ENCODE measurements around the gene POLR3GL. TPM values are rescaled to one million over a fixed set of nuclear protein-coding genes. Genes with fewer than 3 reads are reported as not detected.

Gene POLR3GL
- total RNA-seq, 5 donors from 2014 or later (not counting 1 experiment from before 2014, with no cell fraction given) = 30.9 to 41.7 (median 38.3) TPM

DNA sequence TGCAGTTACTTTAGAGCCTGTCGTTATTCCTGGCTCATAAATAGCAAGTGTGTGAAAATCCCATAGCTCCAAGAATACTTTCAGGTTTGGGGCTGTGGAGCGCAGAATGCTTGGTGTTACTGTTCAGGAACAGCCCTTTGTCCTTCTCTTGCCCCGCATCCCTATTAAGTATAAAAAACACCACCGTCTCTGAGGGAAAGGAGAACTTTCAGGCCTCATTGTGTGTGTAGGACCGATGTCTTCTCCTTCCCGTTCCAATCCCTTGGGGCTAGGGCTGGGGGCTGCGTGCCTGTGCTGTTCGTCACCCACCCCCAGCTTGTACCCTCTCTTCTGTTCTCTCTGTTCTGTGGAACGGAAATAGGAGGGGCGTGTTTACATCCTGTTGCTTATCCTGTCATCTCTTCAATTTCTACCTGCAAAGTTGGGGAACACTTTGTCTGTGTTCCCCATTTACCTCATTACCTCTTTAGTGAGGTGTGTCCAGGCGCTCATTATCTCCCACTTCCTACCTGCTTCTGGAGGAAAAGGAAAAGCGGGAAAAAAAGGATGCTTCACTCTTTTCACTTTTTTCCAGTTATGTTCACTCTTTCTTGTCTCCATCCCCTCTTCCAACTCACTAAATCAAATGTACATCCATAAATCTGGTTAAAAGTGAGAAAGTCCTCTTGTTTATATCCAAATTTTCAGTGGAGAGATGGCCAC, 32.7 kb downstream of the POLR3GL start:
- H3K4me1 ChIP-seq (ENCODE audit: control insufficient read depth in 1 of 2, extremely low read depth in 1 of 2, insufficient read depth in 2 of 2, low read length in 2 of 2) = peaks cover 48 to 52% of the 10 kb centered on the region in 2 experiments

DNA sequence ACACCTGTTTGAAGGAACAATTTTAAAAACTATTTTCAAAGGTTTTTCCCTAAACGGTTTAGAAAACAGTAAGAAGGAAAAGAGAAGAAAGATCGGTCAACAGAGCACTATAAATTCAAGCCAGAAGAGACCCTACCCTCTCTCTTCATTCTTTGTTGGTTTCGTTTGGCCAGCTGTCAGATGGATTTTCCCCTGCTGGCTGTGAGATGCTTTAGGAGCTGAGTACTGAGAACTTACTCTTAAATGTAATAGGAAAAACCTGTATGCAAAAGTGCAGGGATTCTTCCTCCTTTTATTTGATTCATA, 33.2 kb downstream of the POLR3GL start:
- peak overlapping the region; percentile 98 to 99 for H3K27ac Mint-ChIP-seq
- H3K4me3 Mint-ChIP-seq = peak overlapping the region; percentile 96 to 98 (median 98)
- ATAC-seq (replicated peaks in 1 of 4) = no peak
- DNase-seq = no peak
- H3K27me3 Mint-ChIP-seq = no peaks in the 10 kb centered on the region
- Histone ChIP-seq H3K4me1 (ENCODE audit: control insufficient read depth in 1 of 2, extremely low read depth in 1 of 2, insufficient read depth in 2 of 2, low read length in 2 of 2) (peaks cover 43 to 52% of the 10 kb centered on the region in 2 experiments), H3K36me3 (ENCODE audit: control insufficient read depth in 2 of 2, extremely low read depth in 1 of 2, insufficient read depth in 1 of 2, low read length in 1 of 2) (peaks cover 8 to 28% of the 10 kb centered on the region in 2 donors), H3K9me3 (no peaks in the 10 kb centered on the region), H3K27ac (ENCODE audit: low read length) (peak overlapping the region; percentile 82), H3K4me3 (ENCODE audit: control insufficient read depth in 1 of 2, extremely low read depth in 1 of 2, low read length in 1 of 2) (peak overlapping the region; percentile 83 to 100), H3K27me3 (replicated peaks in 1 of 2; ENCODE audit: control insufficient read depth in 2 of 2, extremely low read depth in 1 of 2, insufficient read depth in 2 of 2, low read length in 1 of 2) (no peaks in the 10 kb centered on the region)
- WGBS (ENCODE audit: insufficient coverage) = no CpG with 5 or more reads among the region's 3 CpGs
- ChIA-PET CTCF (interaction anchor here (0.8 to 9.6 kb wide), 4 partner anchors 9 to 19 kb away, joined by 3 to 93 read pairs (median 8); no protein-coding TSS in a partner anchor), POLR2A (interaction anchor here (0.5 to 2.3 kb wide), 7 partner anchors 9 to 139 kb away, joined by 3 to 12 read pairs (median 5); partner anchors contain the start of gene PIAS3 (in 1 of the 2))
- no peaks in the 10 kb centered on the region for H3K9me3 Mint-ChIP-seq
- peaks cover 38% of the 10 kb centered on the region for H3K36me3 Mint-ChIP-seq
- H3K4me1 Mint-ChIP-seq = peaks cover 60 to 67% (median 65%) of the 10 kb centered on the region in 3 donors

More for the DNA sequence above, 32.7 kb downstream of the POLR3GL start:
- Histone ChIP-seq H3K9me3 (no peaks in the 10 kb centered on the region), H3K36me3 (ENCODE audit: control insufficient read depth in 2 of 2, extremely low read depth in 1 of 2, insufficient read depth in 1 of 2, low read length in 1 of 2) (peaks cover 8 to 33% of the 10 kb centered on the region in 2 donors), H3K27me3 (replicated peaks in 1 of 2; ENCODE audit: control insufficient read depth in 2 of 2, extremely low read depth in 1 of 2, insufficient read depth in 2 of 2, low read length in 1 of 2) (no peaks in the 10 kb centered on the region), H3K4me3 (ENCODE audit: control insufficient read depth in 1 of 2, extremely low read depth in 1 of 2, low read length in 1 of 2) (peak overlapping the region; percentile 83 to 100), H3K27ac (ENCODE audit: low read length) (peak overlapping the region; percentile 82)
- Mint-ChIP-seq H3K36me3 (peaks cover 42% of the 10 kb centered on the region), H3K27ac (peak overlapping the region; percentile 98 to 99), H3K27me3 (no peaks in the 10 kb centered on the region), H3K4me3 (peak overlapping the region; percentile 96 to 98 (median 98)), H3K9me3 (no peaks in the 10 kb centered on the region), H3K4me1 (peaks cover 65 to 71% (median 69%) of the 10 kb centered on the region in 3 donors)
- DNase-seq (peak in 34 of 35 experiments; percentile 39 to 88 (median 65)), ATAC-seq (replicated peaks in 1 of 4) (peak; percentile 70 to 75 (median 72))
- WGBS (ENCODE audit: insufficient coverage) = no CpG with 5 or more reads among the region's 12 CpGs
- CTCF ChIA-PET = interaction anchor here in 1 of 2 donors (1.0 to 9.6 kb wide), 5 partner anchors 10 to 152 kb away, joined by 3 to 93 read pairs (median 5); partner anchors contain the start of gene NUDT17
- POLR2A ChIA-PET = interaction anchor here (0.5 to 2.5 kb wide), 7 partner anchors 8 to 138 kb away, joined by 3 to 15 read pairs (median 7); partner anchors contain the start of gene PIAS3 (in 1 of the 2)

DNA sequence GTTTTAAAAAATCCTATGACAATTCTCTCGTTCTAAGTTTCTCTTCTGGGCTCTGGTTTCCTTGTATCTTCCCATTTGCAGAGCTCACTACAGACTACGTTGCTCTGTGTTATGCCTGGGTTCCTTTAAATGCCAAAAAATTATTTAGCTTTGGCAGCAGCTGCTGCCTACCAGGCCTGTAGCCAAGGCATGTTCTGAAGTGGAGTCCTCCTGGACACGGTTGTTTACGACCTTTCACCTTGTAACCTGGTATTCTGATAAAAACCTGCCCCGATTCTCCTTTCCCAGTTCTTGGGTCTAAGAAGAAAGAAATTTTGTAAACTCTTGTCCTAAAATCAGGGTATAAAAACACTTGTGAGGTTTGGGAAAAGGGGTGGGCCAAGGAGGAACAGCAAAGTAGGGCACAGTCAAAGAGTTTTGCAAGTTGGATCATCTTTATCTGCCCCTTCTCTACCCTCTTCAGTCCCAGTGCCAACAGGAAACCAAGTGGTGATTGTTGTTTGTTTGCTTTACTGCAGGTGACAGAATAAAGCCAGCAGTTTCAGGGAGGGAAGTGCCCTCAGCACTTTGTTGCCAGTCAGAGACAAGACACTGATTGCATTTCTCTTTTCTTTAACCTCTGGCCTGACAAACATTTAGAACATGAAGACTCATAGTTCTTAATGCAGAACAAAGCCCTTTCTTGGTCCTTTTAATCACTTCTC, 35.0 kb downstream of the POLR3GL start:
- H3K27me3 ChIP-seq (replicated peaks in 1 of 2; ENCODE audit: control insufficient read depth in 2 of 2, extremely low read depth in 1 of 2, insufficient read depth in 2 of 2, low read length in 1 of 2) = no peaks in the 10 kb centered on the region
- Mint-ChIP-seq H3K36me3 (peaks cover 20% of the 10 kb centered on the region), H3K4me1 (peaks cover 58 to 70% (median 62%) of the 10 kb centered on the region in 3 donors), H3K27me3 (no peaks in the 10 kb centered on the region), H3K27ac (peak overlapping the region; percentile 98 to 99), H3K9me3 (no peaks in the 10 kb centered on the region), H3K4me3 (peak overlapping the region; percentile 96 to 98 (median 98))
- peaks cover 2 to 10% of the 10 kb centered on the region in 2 donors for H3K36me3 ChIP-seq (ENCODE audit: control insufficient read depth in 2 of 2, extremely low read depth in 1 of 2, insufficient read depth in 1 of 2, low read length in 1 of 2)
- no CpG with 5 or more reads among the region's 5 CpGs for WGBS (ENCODE audit: insufficient coverage)
- peaks cover 28 to 55% of the 10 kb centered on the region in 2 experiments for H3K4me1 ChIP-seq (ENCODE audit: control insufficient read depth in 1 of 2, extremely low read depth in 1 of 2, insufficient read depth in 2 of 2, low read length in 2 of 2)
- peak in 23 of 35 experiments; percentile 24 to 75 (median 41) for DNase-seq
- peak; percentile 42 to 49 (median 46) for ATAC-seq (replicated peaks in 1 of 4)
- peak overlapping the region; percentile 82 for H3K27ac ChIP-seq (ENCODE audit: low read length)
- H3K9me3 ChIP-seq = no peaks in the 10 kb centered on the region
- H3K4me3 ChIP-seq (ENCODE audit: control insufficient read depth in 1 of 2, extremely low read depth in 1 of 2, low read length in 1 of 2) = peak overlapping the region; percentile 13 to 35
- CTCF ChIA-PET = interaction anchor here in 1 of 2 donors (9.6 kb wide), 1 partner anchor 21 kb away, joined by 93 read pairs; no protein-coding TSS in a partner anchor
- POLR2A ChIA-PET = no interaction called here

DNA sequence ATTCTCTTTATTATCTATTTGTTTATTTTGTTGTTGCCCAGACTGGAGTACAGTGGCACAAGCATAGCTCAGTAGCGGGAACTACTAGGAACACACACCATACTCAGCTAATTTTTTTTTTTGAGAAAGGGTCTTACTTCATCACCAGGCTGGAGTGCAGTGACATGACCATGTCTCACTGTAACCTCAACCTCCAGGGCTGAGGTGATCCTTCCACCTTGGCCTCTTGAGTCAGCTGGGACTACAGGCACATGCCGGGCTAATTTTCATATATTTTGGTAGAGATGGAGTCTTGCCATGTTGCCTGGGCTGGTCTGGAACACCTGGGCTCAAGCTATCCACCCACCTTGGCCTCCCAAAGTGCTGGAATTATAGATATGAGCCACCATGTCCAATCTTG, 37.2 kb downstream of the POLR3GL start:
- POLR2A ChIA-PET = interaction anchor here (0.5 to 0.7 kb wide), 3 partner anchors 13 to 177 kb away, joined by 3 to 4 read pairs (median 3); no protein-coding TSS in a partner anchor
- H3K27me3 Mint-ChIP-seq = no peaks in the 10 kb centered on the region

DNA sequence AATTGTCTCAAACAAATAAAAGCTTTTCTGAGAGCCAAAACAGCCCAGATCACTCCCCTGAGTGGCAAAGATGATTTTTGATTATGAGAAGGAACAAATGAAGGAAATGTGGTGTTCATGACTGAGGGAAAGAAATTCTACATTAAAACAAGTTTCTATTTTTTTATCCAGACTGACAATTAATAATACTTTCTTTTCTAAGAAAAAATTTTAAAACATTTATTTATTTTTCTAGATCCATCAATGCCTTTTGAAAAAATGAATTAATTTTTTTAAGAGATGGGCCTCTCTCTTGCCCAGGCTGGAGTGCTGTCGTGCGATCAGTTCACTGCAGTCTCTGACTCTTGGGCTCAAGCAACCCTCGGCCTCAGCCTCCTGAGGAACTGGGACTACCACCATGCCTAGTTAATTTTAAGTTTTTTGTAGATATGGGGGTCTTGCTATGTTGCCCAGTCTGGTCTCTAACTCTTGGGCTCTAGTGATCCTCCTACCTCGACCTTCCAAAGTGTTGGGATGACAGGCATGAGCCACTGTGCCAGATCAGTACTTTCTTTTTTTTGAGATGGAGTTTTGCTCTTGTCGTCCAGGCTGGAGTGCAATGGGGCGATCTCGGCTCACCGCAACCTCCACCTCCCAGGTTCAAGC, 43.1 kb downstream of the POLR3GL start:
- no peaks in the 10 kb centered on the region for H3K9me3 ChIP-seq
- H3K27ac Mint-ChIP-seq = peak overlapping the region; percentile 83 to 87
- no peaks in the 10 kb centered on the region for H3K36me3 Mint-ChIP-seq
- peak overlapping the region; percentile 81 for H3K27ac ChIP-seq (ENCODE audit: low read length)
- POLR2A ChIA-PET = interaction anchor here (0.6 to 2.0 kb wide), 5 partner anchors 12 to 30 kb away, joined by 3 to 15 read pairs (median 7); no protein-coding TSS in a partner anchor
- H3K36me3 ChIP-seq (ENCODE audit: control insufficient read depth in 2 of 2, extremely low read depth in 1 of 2, insufficient read depth in 1 of 2, low read length in 1 of 2) = no peaks in the 10 kb centered on the region
- CTCF ChIA-PET = interaction anchor here (0.6 to 8.4 kb wide), 15 partner anchors 9 to 164 kb away, joined by 3 to 148 read pairs (median 5); partner anchors contain the start of genes ANKRD34A (in 1 of the 2), NUDT17 (in 1 of the 2), PIAS3 (in 1 of the 2) and POLR3GL (in 1 of the 2)
- H3K27me3 Mint-ChIP-seq = no peaks in the 10 kb centered on the region
- peak overlapping the region in 1 of 3 donors; percentile 68 for H3K4me3 Mint-ChIP-seq
- no peaks in the 10 kb centered on the region for H3K9me3 Mint-ChIP-seq
- peaks cover 14 to 42% of the 10 kb centered on the region in 2 experiments for H3K4me1 ChIP-seq (ENCODE audit: control insufficient read depth in 1 of 2, extremely low read depth in 1 of 2, insufficient read depth in 2 of 2, low read length in 2 of 2)
- H3K27me3 ChIP-seq (replicated peaks in 1 of 2; ENCODE audit: control insufficient read depth in 2 of 2, extremely low read depth in 1 of 2, insufficient read depth in 2 of 2, low read length in 1 of 2) = no peaks in the 10 kb centered on the region
- no peak overlapping the region for H3K4me3 ChIP-seq (ENCODE audit: control insufficient read depth in 1 of 2, extremely low read depth in 1 of 2, low read length in 1 of 2)
- no CpG with 5 or more reads among the region's 8 CpGs for WGBS (ENCODE audit: insufficient coverage)
- ATAC-seq (replicated peaks in 1 of 4) (no peak), DNase-seq (no peak)
- H3K4me1 Mint-ChIP-seq = peaks cover 40 to 54% (median 43%) of the 10 kb centered on the region in 3 donors

More for the DNA sequence above, 37.2 kb downstream of the POLR3GL start:
- Mint-ChIP-seq H3K9me3 (no peaks in the 10 kb centered on the region), H3K27ac (peak overlapping the region; percentile 98 to 99), H3K4me3 (peak overlapping the region in 1 of 3 donors; percentile 98), H3K36me3 (no peaks in the 10 kb centered on the region), H3K4me1 (peaks cover 77 to 88% (median 80%) of the 10 kb centered on the region in 3 donors)
- H3K27ac ChIP-seq (ENCODE audit: low read length) = peak overlapping the region; percentile 71
- H3K9me3 ChIP-seq = no peaks in the 10 kb centered on the region
- H3K27me3 ChIP-seq (replicated peaks in 1 of 2; ENCODE audit: control insufficient read depth in 2 of 2, extremely low read depth in 1 of 2, insufficient read depth in 2 of 2, low read length in 1 of 2) = no peaks in the 10 kb centered on the region
- no peak for ATAC-seq (replicated peaks in 1 of 4)
- WGBS (ENCODE audit: insufficient coverage) = 80% methylated on average over 1 of the region's 2 CpGs
- H3K36me3 ChIP-seq (ENCODE audit: control insufficient read depth in 2 of 2, extremely low read depth in 1 of 2, insufficient read depth in 1 of 2, low read length in 1 of 2) = no peaks in the 10 kb centered on the region
- DNase-seq = no peak
- peaks cover 39 to 73% of the 10 kb centered on the region in 2 experiments for H3K4me1 ChIP-seq (ENCODE audit: control insufficient read depth in 1 of 2, extremely low read depth in 1 of 2, insufficient read depth in 2 of 2, low read length in 2 of 2)
- CTCF ChIA-PET = interaction anchor here in 1 of 2 donors (0.6 to 1.1 kb wide), 3 partner anchors 12 to 31 kb away, joined by 3 to 7 read pairs (median 4); no protein-coding TSS in a partner anchor
- peak overlapping the region in 1 of 2 donors; percentile 17 for H3K4me3 ChIP-seq (ENCODE audit: control insufficient read depth in 1 of 2, extremely low read depth in 1 of 2, low read length in 1 of 2)
